GM12891 (cell line): Measurements from ENCODE around the gene LRMDA.

ENCODE experiments used
- DNase-seq: peaks from one replicate; pipeline ENCODE4 v3.0.0; 2011; ENCODE audit warnings: low spot score; ENCODE audit not compliant: insufficient read length
- FAIRE-seq: peaks from 2 replicates; lab custom pipeline; 2011; peaks lifted over from hg19 to GRCh38; lab: Jason Lieb, UNC
- PAX5 ChIP-seq: IDR thresholded peaks from 2 replicates; pipeline ENCODE4 v1.6.1; 2011; ENCODE audit warnings: low read length, moderate library complexity, mild to moderate bottlenecking; ENCODE audit not compliant: insufficient read depth, severe bottlenecking
- POLR2A ChIP-seq: IDR thresholded peaks from 2 replicates; pipeline ENCODE4 v1.6.1; 2011; ENCODE audit warnings: low read depth, low read length, control low read depth
- POLR2AphosphoS5 ChIP-seq: IDR thresholded peaks from 2 replicates; pipeline ENCODE4 v1.6.1; 2011; ENCODE audit warnings: low read depth, low read length, control low read depth
- POU2F2 ChIP-seq: IDR thresholded peaks from 2 replicates; pipeline ENCODE4 v1.6.1; 2011; ENCODE audit warnings: low read depth, mild to moderate bottlenecking, control low read depth, low read length, moderate library complexity
- SPI1 ChIP-seq: IDR thresholded peaks from 2 replicates; pipeline ENCODE4 v1.6.1; 2011; ENCODE audit warnings: low read depth, low read length, control low read depth
- TAF1 ChIP-seq: IDR thresholded peaks from 2 replicates; pipeline ENCODE4 v1.6.1; 2011; ENCODE audit warnings: low read depth, low read length, control low read depth

Gene LRMDA

DNA sequence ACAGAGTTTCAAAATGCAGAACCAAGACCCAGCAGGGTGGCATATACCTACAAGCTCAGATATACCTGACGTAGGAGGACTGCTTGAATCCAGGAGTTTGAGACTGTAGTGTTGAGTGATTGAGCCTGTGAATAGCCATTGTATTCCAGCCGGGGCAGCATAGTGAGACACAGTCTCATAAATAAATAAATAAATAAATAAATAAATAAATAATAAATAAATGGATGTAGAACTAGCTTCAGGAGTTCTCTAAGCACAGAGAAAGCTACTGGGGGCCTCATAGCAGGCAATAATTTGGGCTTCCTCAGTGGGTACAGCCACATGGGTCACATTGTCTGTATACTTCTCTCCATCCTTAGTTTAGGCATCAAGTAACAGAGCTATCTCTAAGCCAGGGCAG lies 906.8 kb downstream of the LRMDA start:
- no peak for DNase-seq
- no peak for TF ChIP-seq POU2F2
- no peak for TF ChIP-seq TAF1
- no peak for TF ChIP-seq SPI1
- no peak for TF ChIP-seq POLR2A
- no peak for TF ChIP-seq PAX5
- no peak for TF ChIP-seq POLR2AphosphoS5
- no peak for FAIRE-seq

DNA sequence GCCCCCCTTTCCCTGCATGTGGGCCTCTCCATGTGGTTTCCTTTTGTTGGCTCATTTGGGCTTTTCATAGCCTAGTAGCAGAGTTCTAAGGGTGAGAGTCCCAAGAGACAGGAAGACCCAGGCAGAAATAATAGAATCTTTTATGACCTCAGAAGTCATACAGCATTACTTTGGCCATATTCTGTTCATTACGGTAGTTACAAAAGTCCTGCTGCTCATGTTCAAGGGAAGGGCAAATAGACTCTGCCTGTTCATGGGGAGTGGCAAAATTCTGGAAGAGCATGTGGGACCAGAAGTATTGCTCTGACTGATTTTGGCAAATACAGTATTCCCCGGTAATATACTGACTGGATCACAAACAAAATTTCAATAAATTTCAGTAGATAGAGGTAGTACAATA lies 910.3 kb downstream of the LRMDA start:
- no peak for TF ChIP-seq PAX5
- FAIRE-seq, result no peak

DNA sequence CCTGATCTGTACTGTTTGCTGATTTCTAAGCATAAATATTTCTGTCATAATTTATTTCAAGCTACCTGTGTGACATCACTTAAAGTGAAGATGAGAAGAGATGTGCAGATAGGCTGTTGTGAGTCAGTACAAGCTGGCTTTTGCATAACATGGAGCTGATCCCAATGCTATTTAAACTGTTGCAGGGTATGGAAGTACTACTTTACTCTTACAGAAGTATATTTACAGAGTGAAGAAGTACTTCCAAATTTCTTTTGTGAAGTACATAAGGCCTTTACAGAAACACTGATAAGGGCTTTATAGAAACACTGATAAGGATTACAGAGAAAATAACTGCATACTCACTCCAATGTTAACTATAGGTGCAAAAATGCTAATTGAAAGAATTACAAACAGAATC lies 911.6 kb downstream of the LRMDA start:
- FAIRE-seq (no peak), DNase-seq (no peak)
- TF ChIP-seq SPI1, result no peak
- TF ChIP-seq POLR2AphosphoS5, result no peak
- TF ChIP-seq POLR2A, result no peak
- no peak for TF ChIP-seq PAX5
- no peak for TF ChIP-seq TAF1
- TF ChIP-seq POU2F2, result no peak

More for the DNA sequence above, 910.3 kb downstream of the LRMDA start:
- DNase-seq, result no peak

DNA sequence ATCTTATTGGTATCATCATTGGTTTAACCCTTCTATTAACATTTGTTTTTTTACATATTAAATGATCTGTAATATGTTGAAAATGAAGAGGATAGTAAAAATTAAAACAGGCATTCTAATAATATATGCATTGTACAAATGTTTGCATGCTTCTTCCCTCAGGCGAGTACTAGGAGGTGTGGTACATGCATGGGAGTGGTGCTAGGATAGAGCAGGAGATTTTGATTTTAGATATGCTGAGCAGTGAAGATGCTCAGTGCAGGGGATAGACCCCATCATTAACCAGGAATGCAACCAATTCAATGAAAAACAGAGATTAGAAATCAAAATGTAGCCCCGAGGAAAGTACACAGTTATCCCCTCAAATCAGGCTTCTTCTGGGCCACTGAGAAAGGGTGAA lies 916.4 kb downstream of the LRMDA start:
- TF ChIP-seq TAF1, result no peak
- no peak for TF ChIP-seq SPI1
- no peak for TF ChIP-seq POU2F2
- TF ChIP-seq PAX5, result no peak
- FAIRE-seq (no peak), DNase-seq (no peak)

DNA sequence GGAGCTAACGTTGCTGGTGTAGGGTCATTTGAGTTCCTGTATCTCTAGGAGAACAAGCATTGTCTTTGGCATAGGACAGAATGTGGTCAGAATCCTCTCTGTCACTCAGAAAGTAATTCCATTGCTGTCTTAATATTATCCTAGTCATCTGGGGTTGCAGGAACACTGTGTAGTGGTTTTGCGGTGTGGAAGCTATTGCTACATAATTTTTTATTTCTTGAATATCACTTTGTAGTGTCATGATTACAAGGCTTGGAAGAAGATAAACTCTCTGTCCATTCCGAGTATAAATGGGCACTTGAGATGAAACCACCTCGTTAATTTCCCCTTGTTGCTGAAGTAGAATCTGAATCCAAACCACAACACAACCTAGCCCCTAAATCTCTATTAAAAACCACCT lies 919.2 kb downstream of the LRMDA start:
- TF ChIP-seq SPI1, result no peak

DNA sequence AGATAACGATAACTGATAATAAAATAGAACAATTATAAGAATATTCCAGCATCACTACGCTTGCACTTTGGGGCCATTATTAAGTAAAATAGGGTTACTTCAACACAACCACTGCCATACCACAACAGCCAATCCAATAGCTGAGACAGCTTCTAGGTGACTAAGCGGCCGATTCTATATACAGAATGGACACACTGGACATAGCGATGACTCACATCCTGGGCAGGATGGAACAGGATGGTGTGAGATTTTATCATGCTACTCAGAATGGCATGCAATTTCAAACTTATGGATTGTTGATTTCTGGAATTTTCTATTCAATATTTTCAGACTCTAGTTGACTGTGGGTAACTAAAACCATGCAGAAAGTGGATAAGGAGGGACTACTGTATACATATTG lies 920.9 kb downstream of the LRMDA start:
- FAIRE-seq (no peak), DNase-seq (no peak)
- no peak for TF ChIP-seq TAF1
- no peak for TF ChIP-seq POLR2A
- TF ChIP-seq POU2F2, result no peak
- TF ChIP-seq POLR2AphosphoS5, result no peak
- TF ChIP-seq SPI1, result no peak
- no peak for TF ChIP-seq PAX5

More for the DNA sequence above, 919.2 kb downstream of the LRMDA start:
- FAIRE-seq (no peak), DNase-seq (no peak)

DNA sequence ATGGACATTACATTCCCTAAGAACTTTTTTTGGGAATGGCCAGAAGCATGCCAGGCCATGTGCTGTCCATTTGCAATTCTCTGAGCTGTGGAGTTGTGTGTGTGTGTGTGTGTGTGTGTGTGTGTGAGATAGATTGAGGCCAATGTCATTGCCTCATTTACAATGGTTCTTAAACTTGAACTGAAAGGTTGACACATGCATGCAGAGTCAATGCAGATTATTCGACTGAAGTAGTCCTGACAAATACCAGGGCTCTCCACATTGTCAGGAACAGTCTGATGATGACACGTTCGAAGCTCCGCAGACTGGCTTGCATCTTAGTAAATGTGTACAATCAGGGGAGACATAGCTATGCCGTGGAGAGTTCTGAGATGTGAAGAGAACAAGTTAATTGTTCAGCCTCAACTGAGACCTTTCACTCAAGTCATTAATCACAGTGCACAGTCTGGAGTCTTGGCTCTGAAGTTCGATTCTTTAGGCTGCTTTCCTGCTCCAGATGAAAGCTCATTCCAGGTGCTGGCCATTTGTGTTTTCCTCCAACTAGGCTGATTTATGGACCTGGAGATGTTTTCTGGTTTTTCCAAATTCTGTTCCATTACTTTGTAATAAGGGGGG lies 921.9 kb downstream of the LRMDA start:
- FAIRE-seq (no peak), DNase-seq (no peak)
- TF ChIP-seq POLR2A, result no peak

DNA sequence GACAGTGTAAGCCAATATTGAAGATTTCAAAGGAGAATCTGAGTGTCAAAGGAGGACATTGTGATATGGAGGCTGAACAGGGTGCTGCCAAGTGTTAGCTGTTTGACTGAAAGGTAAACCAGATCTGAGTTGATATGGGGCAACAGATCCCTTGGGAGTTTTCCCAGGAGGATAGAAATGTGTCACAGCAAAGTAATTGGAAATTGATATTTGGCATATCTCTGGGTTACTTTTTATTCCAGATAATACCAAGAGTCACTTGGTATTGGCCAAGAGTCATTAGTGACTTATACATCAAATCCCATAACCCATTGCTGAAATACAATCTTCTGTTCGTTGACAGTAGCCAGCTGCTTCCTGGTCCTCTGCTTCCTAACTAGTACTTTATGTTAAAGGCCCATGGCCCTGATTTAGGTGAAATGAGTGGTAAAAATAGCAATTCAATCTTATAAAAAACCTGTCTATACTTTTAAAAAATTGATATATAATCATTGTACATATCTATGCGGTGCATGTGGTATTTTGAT lies 922.9 kb downstream of the LRMDA start:
- FAIRE-seq (no peak), DNase-seq (no peak)
- TF ChIP-seq POLR2AphosphoS5, result no peak
- no peak for TF ChIP-seq TAF1
- no peak for TF ChIP-seq POLR2A
- TF ChIP-seq SPI1, result no peak
- no peak for TF ChIP-seq POU2F2
- TF ChIP-seq PAX5, result no peak

DNA sequence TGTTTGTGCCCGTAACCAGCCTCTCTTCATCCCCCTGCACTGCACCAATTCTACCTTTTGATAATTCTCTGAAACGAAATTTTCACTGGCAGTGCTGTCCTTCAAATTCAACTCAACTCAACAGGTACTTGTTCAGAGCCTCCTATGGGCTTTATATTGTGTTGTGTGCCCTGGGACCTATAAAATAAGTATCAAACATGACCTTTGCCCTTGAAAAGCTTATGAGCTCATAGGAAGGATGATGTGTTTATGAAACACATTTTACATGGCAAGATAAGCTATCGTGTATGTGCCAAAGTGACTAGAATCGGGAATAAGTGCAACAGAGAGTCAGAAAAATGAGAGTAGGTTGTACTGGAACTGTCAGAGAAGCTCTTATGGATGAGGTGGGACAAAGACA lies 923.5 kb downstream of the LRMDA start:
- DNase-seq (no peak), FAIRE-seq (no peak)
- TF ChIP-seq POLR2AphosphoS5 (no peak), POLR2A (no peak), TAF1 (no peak), POU2F2 (no peak), PAX5 (no peak), SPI1 (no peak)

DNA sequence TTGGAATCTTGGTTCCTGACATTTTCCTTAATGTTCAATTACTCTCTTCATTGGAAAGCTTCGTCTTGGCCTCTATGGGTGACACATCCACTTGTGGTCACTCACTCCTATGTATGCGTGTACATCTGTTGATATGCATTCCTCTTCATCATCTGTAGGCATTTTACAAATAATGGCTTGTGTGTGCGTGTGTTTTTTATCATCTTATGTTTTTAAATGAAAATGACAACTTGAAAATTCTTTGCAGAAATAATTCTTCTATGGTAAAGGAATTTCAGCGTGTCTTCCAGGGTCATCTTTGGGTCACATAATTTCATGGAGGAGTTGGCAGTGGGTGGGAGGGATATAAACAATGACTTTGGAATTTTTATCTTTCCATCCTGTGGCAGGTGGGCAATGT lies 925.1 kb downstream of the LRMDA start:
- FAIRE-seq (no peak), DNase-seq (no peak)
- TF ChIP-seq TAF1 (no peak), POLR2AphosphoS5 (no peak), SPI1 (no peak), PAX5 (no peak), POU2F2 (no peak), POLR2A (no peak)
